Skeletal muscle cell (primary cell): ENCODE measurements around the gene NLRP9.
"Not testable (repeated sequence)": the region's sequence is repeated elsewhere in the genome, so short reads cannot be mapped to it uniquely, and the experiment has no call there.

Experiments
- DNase-seq: peaks from one replicate; pipeline ENCODE4 v3.0.0-alpha.2; 2010; ENCODE audit warnings: low read depth
- H3K4me3 ChIP-seq: 2 replicates; pipeline ENCODE4 v1.5.1; 2011; ENCODE audit warnings: low read depth, mild to moderate bottlenecking, control low read depth, low read length, moderate library complexity

Gene NLRP9

GRCh38 chr19:55738302-55738701 is at the start of gene NLRP9:
NLRP9 (minus strand) TSS chr19:55738402; CDS start chr19:55738374, 28 bp downstream.
- no peak for DNase-seq
- H3K4me3 ChIP-seq: no peak within 1 kb of the TSS

- DNase-seq: no peak
- H3K4me3 ChIP-seq: no peak overlapping the region
Measured at GRCh38 chr19:55781112-55781511, 42.9 kb upstream of the NLRP9 start.

- no peak overlapping the region for H3K4me3 ChIP-seq
- DNase-seq: no peak
Measured at GRCh38 chr19:55778331-55778730, 40.1 kb upstream of the NLRP9 start.

GRCh38 chr19:55777528-55777927 is 39.3 kb upstream of the NLRP9 start:
- DNase-seq: no peak

GRCh38 chr19:55769632-55770031 is 31.4 kb upstream of the NLRP9 start:
- not testable (repeated sequence) for DNase-seq, H3K4me3 ChIP-seq

More at GRCh38 chr19:55777528-55777927, 39.3 kb upstream of the NLRP9 start:
- no peak overlapping the region for H3K4me3 ChIP-seq

DNA sequence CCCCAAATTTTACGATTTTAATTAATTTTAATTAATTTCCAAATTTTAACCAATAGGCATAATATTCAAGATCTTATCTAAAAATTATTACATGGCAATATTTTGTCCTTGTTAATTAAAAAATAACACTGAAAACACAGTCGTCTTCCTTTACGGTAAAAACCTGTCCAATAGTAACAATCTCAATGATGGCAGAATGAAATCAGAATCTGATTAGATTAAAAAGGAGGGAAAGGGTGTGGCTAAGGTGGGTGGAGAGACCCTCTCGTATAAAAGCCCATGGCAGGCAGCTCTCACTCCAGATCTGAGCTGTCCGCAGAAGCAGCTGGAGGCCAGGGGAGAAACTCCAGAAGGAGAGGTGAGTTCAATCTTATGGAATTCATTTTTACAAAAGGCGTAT is 30.6 kb upstream of the NLRP9 start, which contains the start of gene RFPL4AL1:
RFPL4AL1 (plus strand) TSS at position 301 of the 400 bp plus-strand sequence. CDS start 2,687 bp downstream, outside the sequence.
- not testable (repeated sequence) for DNase-seq, H3K4me3 ChIP-seq

GRCh38 chr19:55766466-55766865 is 28.3 kb upstream of the NLRP9 start:
- H3K4me3 ChIP-seq: no peak overlapping the region
- no peak for DNase-seq

DNA sequence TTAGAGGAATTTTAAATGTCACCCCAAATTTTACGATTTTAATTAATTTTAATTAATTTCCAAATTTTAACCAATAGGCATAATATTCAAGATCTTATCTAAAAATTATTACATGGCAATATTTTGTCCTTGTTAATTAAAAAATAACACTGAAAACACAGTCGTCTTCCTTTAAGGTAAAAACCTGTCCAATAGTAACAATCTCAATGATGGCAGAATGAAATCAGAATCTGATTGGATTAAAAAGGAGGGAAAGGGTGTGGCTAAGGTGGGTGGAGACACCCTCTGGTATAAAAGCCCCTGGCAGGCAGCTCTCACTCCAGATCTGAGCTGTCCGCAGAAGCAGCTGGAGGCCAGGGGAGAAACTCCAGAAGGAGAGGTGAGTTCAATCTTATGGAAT is 20.6 kb upstream of the NLRP9 start, which contains the start of gene RFPL4A:
RFPL4A (plus strand) TSS at position 301 of the 400 bp plus-strand sequence. CDS start 2,704 bp downstream, outside the sequence.
- H3K4me3 ChIP-seq, DNase-seq: not testable (repeated sequence)

DNA sequence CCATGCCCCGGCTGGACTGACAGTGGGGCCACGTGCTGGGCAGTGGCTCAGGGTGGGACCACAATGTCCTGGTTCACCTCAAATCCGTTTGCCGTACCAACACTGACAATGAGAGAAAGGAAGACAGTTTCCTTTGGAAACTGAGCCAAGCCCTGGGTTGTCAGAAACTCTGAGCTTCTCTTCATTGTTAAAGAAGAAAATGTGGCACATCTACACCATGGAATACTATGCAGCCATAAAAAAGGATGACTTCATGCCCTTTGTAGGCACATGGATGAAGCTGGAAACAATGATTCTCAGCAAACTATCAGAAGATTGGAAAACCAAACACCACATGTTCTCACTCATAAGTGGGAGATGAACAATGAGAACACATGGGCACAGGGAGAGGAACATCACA is 18.6 kb upstream of the NLRP9 start:
- DNase-seq, H3K4me3 ChIP-seq: not testable (repeated sequence)

GRCh38 chr19:55753401-55753800 is 15.2 kb upstream of the NLRP9 start:
- no peak for DNase-seq
- H3K4me3 ChIP-seq: no peak overlapping the region

GRCh38 chr19:55750715-55751114 is 12.5 kb upstream of the NLRP9 start:
- DNase-seq: no peak
- no peak overlapping the region for H3K4me3 ChIP-seq

DNA sequence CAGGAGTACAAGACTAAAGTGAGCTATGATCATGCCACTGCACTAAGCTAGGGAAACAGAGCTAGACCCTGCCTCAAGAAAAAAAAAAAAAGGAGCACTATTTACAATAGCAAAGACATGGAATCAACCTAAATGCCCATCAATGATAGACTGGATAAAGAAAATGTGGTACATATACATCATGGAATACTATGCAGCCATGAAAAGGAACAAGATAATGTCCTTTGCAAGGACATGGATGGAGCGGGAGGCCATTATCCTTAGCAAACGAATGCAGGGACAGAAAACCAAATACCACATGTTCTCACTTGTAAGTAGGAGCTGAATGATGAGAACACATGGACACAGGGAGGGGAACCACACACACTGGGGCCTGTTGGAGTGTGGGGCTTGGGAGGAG is 7.8 kb downstream of the NLRP9 start:
- H3K4me3 ChIP-seq, DNase-seq: not testable (repeated sequence)

- no peak overlapping the region for H3K4me3 ChIP-seq
- DNase-seq: no peak
Measured at GRCh38 chr19:55723491-55723890, 14.7 kb downstream of the NLRP9 start.

DNA sequence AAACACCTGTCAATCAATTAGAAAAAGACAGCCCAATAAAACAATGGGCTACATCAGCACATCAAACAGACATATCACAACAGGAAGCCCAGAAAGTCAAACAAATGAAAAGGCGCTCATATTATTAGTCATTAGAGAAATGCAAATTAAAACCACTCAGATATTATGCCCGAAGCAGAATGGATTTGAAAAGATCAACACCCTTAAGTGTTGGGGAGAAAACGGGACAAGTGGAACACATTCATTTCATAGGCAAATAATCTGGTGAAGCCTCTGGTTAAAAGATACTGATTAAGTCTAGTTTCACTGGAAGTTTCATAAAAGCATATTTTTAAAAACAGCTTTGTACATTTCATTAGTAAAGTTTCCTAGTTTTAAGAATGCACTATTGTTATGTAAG is 17.4 kb downstream of the NLRP9 start:
- no peak for DNase-seq
- no peak overlapping the region for H3K4me3 ChIP-seq

DNA sequence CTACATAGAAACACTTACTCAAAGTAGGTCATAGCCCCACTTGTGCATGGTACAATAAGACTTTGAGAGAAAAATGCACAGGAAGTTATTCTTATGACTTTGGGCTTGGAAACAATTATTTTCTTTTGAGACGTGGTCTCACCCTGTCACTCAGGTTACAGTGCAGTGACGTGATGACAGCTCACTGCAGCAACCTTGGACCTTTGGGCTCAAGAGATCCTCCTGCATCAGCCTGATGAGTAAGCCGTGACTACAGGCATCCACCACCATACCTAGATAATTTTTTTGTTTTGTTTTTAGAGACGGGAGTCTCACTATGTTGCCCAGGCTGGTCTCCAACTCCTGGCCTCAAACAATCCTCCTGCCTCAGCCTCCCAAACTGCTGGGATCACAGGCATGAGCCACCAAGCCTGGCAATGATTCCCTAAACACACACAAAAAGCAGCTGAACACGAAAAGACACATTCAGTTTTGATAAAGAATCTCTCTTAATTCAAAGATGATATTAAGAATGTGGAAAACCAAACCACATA is 17.9 kb downstream of the NLRP9 start:
- no peak for DNase-seq
- no peak overlapping the region for H3K4me3 ChIP-seq

- not testable (repeated sequence) for H3K4me3 ChIP-seq, DNase-seq
Measured at GRCh38 chr19:55717879-55718711, 20.1 kb downstream of the NLRP9 start.

GRCh38 chr19:55717251-55717650 is 21.0 kb downstream of the NLRP9 start:
- no peak for DNase-seq
- no peak overlapping the region for H3K4me3 ChIP-seq

DNA sequence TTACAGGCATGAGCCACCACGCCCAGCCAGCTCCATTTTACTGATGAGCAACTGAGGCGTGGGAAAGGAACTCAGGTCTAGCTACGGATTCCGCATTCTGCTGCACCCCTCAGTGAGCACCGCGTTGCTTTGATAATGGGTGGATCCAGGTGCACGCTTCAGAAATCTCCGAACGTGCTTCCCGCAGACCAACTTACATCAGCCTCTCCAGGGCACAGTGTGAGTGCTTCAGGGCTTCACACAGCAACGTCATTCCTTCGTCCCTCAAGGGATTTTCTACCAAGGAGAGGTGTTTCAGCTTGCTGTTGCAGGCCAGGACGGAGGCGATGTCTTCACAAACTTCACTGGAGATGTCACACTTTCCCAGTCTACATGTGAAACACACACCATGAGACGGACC is 21.7 kb downstream of the NLRP9 start:
- DNase-seq: no peak
- H3K4me3 ChIP-seq: no peak overlapping the region

GRCh38 chr19:55712804-55713631 is 25.2 kb downstream of the NLRP9 start:
- DNase-seq: no peak
- H3K4me3 ChIP-seq: no peak overlapping the region

DNA sequence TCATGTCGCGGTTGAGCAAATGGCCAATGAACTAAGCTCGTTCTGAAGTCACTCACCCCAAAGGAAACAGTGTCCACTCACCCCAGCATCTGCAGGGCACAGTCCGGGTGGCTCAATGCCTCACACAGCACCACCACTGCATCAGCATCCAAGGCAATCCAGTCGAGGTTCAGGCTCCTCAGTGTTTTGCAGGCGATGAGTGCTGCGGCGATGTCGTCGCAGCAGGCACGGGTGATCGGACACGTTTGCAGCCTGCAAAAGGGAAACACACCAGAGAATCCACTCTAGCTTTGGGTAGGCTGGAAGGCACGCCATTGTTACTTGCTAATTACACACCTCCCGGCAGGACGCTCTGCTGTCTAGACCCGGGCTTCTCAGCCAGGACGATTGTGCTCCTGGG is 26.5 kb downstream of the NLRP9 start:
- H3K4me3 ChIP-seq: no peak overlapping the region
- DNase-seq: no peak
